ENCODE data around the gene TMEM117.

DNA sequence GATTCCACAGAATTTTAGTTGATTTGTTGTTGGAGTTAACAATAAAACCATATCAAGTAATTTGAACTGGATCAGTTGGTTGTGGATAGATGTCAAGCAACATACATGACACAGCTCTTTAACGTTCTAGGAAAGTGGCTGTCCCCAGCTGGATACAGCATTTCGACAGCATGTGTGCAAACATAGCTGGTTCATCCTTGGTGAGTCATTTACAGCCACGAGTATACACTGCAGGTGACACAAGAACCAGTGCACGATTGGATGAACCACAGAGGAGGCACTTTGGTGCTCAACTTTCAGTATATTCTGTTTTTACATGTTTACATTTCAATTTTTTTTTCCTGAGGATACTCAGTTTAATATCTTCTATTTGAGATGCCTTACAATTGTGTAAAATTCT lies 242.4 kb downstream of the TMEM117 start:
- TF ChIP-seq POLR2A (IDR thresholded peaks at IDR 0.05; ENCODE audit: low read length), result no peak
- TF ChIP-seq GATA1 (IDR thresholded peaks at IDR 0.05; ENCODE audit: low read depth, low read length), result no peak
